Ishikawa (cell line): ENCODE results near the gene RASD2.

Experiments
- CEBPB ChIP-seq: IDR thresholded peaks from 2 replicates; pipeline ENCODE4 v1.6.1; 2012
- EP300 ChIP-seq: IDR thresholded peaks from 2 replicates; pipeline ENCODE4 v1.6.1; 2012; ENCODE audit warnings: borderline replicate concordance
- FOXM1 ChIP-seq: IDR thresholded peaks from 2 replicates; pipeline ENCODE4 v1.6.1; 2012; ENCODE audit warnings: low read depth, borderline replicate concordance
- NFIC ChIP-seq: IDR thresholded peaks from 2 replicates; pipeline ENCODE4 v1.6.1; 2012
- REST ChIP-seq: IDR thresholded peaks from 2 replicates; pipeline ENCODE4 v1.6.1; 2012; ENCODE audit warnings: low read depth, mild to moderate bottlenecking
- TAF1 ChIP-seq: IDR thresholded peaks from 2 replicates; pipeline ENCODE4 v1.6.1; 2012; ENCODE audit warnings: low read depth, mild to moderate bottlenecking
- TEAD4 ChIP-seq: IDR thresholded peaks from 2 replicates; pipeline ENCODE4 v1.6.1; 2012
- TF ChIP-seq, protein P1 (sequence below): IDR thresholded peaks from 2 replicates; pipeline ENCODE4 v1.6.1; 2012

DNA sequence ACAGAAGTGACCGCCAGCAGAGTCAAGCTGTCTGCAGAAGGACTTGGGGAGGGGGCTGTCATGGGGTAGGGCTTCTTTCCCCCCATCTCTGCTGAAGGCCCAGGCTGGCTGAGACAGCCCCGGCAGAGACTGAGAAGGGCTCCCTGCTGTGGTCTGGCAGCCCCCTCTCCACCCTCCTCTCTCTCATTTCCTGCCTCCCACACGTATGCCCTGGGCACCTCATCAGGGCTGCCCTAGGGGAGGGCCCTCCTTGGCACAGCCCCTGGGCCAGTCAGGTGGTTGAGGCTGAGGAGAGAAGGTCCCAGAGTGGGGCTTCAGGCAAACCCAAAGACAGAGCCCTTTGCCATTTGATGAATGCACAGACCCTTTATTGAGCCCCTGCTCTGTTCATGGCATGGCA is 3.6 kb downstream of the RASD2 start:
- TF ChIP-seq NFIC, result no peak
- no peak for TF ChIP-seq EP300
- no peak for TF ChIP-seq FOXM1
- TF ChIP-seq, protein P1, sequence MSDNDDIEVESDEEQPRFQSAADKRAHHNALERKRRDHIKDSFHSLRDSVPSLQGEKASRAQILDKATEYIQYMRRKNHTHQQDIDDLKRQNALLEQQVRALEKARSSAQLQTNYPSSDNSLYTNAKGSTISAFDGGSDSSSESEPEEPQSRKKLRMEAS, result no peak
- TF ChIP-seq CEBPB, result no peak
- no peak for TF ChIP-seq TEAD4
- no peak for TF ChIP-seq REST
- no peak for TF ChIP-seq TAF1
